Endodermal cell (in vitro differentiated cells): ENCODE results near the gene BUB1B. TPM values are rescaled to one million over a fixed set of nuclear protein-coding genes. Genes with fewer than 3 reads are reported as not detected.
"Not testable (repeated sequence)": the region's sequence is repeated elsewhere in the genome, so short reads cannot be mapped to it uniquely, and the experiment has no call there.

Experiments
- DNase-seq: peaks from one replicate; pipeline ENCODE4 v3.0.0-alpha.2; 2017
- H3K27ac ChIP-seq: 2 replicates; pipeline ENCODE4 v1.5.1; 2013; ENCODE audit warnings: mild to moderate bottlenecking, low read depth, low read length, moderate library complexity
- H3K27me3 ChIP-seq: 2 replicates; pipeline ENCODE4 v1.6.1; 2013; ENCODE audit warnings: mild to moderate bottlenecking, low read length, moderate library complexity; ENCODE audit not compliant: insufficient read depth, control insufficient read depth, poor library complexity, severe bottlenecking
- H3K36me3 ChIP-seq: 2 replicates; pipeline ENCODE4 v1.7.0; 2013; ENCODE audit warnings: mild to moderate bottlenecking, low read length, moderate library complexity; ENCODE audit not compliant: control insufficient read depth, insufficient read depth
- H3K4me1 ChIP-seq: one replicate; pipeline ENCODE4 v1.7.0; 2013; ENCODE audit warnings: low read length; ENCODE audit not compliant: control insufficient read depth, insufficient read depth
- H3K4me3 ChIP-seq: 2 replicates; pipeline ENCODE4 v1.5.1; 2013; ENCODE audit warnings: mild to moderate bottlenecking, low read length, moderate library complexity
- H3K9ac ChIP-seq: 2 replicates; pipeline ENCODE4 v1.6.1; 2013; ENCODE audit warnings: mild to moderate bottlenecking, low read length, moderate library complexity; ENCODE audit not compliant: poor library complexity, severe bottlenecking; ENCODE audit errors: extremely low read depth
- H3K9me3 ChIP-seq: 2 replicates; pipeline ENCODE4 v1.6.1; 2013; ENCODE audit warnings: mild to moderate bottlenecking, low read length, moderate library complexity; ENCODE audit not compliant: control insufficient read depth
- H3K27ac Mint-ChIP-seq: 2 replicates; pipeline ENCODE4 v1.8.0; 2020; ENCODE audit warnings: mixed read lengths
- H3K27me3 Mint-ChIP-seq: 2 replicates; pipeline ENCODE4 v1.8.0; 2021; ENCODE audit warnings: mild to moderate bottlenecking, mixed read lengths; ENCODE audit not compliant: insufficient read depth
- H3K36me3 Mint-ChIP-seq: 2 replicates; pipeline ENCODE4 v1.8.0; 2020; ENCODE audit warnings: low read depth, mixed read lengths
- H3K4me1 Mint-ChIP-seq: 2 replicates; pipeline ENCODE4 v1.8.0; 2020; ENCODE audit warnings: mixed read lengths
- H3K4me3 Mint-ChIP-seq: 2 replicates; pipeline ENCODE4 v1.8.0; 2020; ENCODE audit warnings: mild to moderate bottlenecking, moderate library complexity, mixed read lengths
- H3K9me3 Mint-ChIP-seq: 2 replicates; pipeline ENCODE4 v1.8.0; 2020; ENCODE audit warnings: mild to moderate bottlenecking, mixed read lengths
- WGBS, 2 experiments: methylation state at CpG; one replicate each; pipeline versions ENCODE4 v1.1.5 to v1.1.7; 2013; ENCODE audit warnings: missing lambda C conversion rate in 2 of 2, mixed read lengths in 1 of 2; ENCODE audit not compliant: insufficient coverage in 1 of 2, insufficient read length in 1 of 2; 5-methylcytosine and 5-hydroxymethylcytosine counted together
- total RNA-seq, 2 donors: library from RNA; stranded (reverse); fragmentation: NEBNext Ultra II Directional in 1 of 2; extraction: Animal tissue kit (Norgen Biotek cat#: 25700) in 1 of 2; gene quantifications; 2 replicates in 1 of 2; 3 replicates in 1 of 2; pipeline ENCODE4 v1.2.1, GENCODE V29; 2021
- TF ChIP-seq, protein P1 (sequence below): fragments of 200-600 bp; sonication (generic); conservative IDR thresholded peaks from 2 replicates; pipeline ENCODE4 v1.5.0; 2021; ENCODE audit warnings: antibody characterized with exemption, mild to moderate bottlenecking

Gene BUB1B
- total RNA-seq, 2 donors from 2014 or later: 58.6 to 108 TPM

DNA sequence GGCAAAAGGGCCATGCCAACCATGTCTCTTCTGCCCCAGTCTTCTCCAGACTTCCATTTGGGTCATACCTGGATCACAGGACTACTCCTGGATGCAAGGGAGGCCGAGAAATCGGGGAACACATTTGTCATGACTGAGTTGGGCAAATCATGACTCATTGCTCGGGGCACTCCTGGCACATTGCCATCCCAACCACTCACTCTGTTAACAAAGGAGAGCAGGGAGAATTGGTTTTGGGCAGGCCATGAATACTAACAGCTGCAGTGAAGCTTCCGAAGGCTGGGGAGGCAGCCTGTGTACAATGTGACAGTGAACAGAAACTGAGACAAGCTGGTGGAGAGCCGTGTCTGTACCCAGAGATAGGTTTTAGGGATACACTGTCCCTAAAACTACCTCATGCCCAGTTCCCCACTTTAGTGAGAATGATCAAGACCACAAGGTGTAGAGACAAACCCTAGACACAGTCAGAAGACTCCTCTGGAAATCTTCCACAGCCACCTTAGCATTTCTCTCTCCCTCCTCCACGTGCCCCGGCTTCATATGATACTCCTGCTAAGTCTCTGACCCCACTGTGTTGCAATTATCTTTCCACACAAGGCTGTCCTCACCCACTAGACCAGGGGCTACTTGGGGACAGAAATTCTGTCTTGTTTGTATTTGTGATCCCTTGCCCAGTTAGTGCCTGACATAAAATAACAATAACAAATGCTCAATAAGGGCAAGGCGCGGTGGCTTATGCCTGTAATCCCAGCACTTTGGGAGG is 10.5 kb upstream of the BUB1B start:
- Mint-ChIP-seq H3K36me3 (no peaks in the 10 kb centered on the region), H3K27me3 (no peaks in the 10 kb centered on the region), H3K27ac (no peak overlapping the region), H3K9me3 (no peaks in the 10 kb centered on the region), H3K4me1 (peaks cover 9% of the 10 kb centered on the region), H3K4me3 (no peak overlapping the region)
- TF ChIP-seq, protein P1, sequence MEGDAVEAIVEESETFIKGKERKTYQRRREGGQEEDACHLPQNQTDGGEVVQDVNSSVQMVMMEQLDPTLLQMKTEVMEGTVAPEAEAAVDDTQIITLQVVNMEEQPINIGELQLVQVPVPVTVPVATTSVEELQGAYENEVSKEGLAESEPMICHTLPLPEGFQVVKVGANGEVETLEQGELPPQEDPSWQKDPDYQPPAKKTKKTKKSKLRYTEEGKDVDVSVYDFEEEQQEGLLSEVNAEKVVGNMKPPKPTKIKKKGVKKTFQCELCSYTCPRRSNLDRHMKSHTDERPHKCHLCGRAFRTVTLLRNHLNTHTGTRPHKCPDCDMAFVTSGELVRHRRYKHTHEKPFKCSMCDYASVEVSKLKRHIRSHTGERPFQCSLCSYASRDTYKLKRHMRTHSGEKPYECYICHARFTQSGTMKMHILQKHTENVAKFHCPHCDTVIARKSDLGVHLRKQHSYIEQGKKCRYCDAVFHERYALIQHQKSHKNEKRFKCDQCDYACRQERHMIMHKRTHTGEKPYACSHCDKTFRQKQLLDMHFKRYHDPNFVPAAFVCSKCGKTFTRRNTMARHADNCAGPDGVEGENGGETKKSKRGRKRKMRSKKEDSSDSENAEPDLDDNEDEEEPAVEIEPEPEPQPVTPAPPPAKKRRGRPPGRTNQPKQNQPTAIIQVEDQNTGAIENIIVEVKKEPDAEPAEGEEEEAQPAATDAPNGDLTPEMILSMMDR: no peak
- Histone ChIP-seq H3K27me3 (no peaks in the 10 kb centered on the region), H3K9me3 (no peaks in the 10 kb centered on the region), H3K4me1 (no peaks in the 10 kb centered on the region), H3K9ac (no peak overlapping the region), H3K36me3 (no peaks in the 10 kb centered on the region), H3K4me3 (no peak overlapping the region), H3K27ac (no peak overlapping the region)
- peak; percentile 26 for DNase-seq
- 83 to 90% methylated on average over 4 to 9 of the region's 9 CpGs for WGBS, 2 experiments

DNA sequence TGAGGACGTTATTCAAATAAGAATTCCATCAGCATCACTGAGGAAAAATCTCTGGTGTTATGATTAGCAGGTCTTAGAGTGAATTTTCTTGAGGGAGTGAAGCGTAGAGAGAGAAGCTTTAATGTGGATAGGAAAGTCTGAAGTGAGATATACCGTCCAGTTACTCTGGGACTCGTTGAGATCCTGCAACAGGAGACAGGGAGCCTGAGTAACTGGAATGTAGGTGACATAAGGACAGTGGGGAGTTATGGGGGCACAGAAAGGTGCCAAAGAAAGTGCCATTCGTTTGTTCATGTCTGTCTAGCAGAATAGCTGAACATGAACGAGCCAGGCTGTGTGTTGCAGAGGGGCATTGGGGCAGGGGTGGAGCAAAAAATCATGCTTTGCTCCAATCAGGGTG is 9.4 kb upstream of the BUB1B start:
- no peaks in the 10 kb centered on the region for H3K27me3 Mint-ChIP-seq
- no peak overlapping the region for H3K9ac ChIP-seq
- no peak overlapping the region for H3K4me3 ChIP-seq
- H3K27ac Mint-ChIP-seq: no peak overlapping the region
- no peaks in the 10 kb centered on the region for H3K4me1 ChIP-seq
- no peaks in the 10 kb centered on the region for H3K36me3 Mint-ChIP-seq
- TF ChIP-seq, protein P1: no peak
- no peaks in the 10 kb centered on the region for H3K36me3 ChIP-seq
- WGBS, 2 experiments: 83 to 93% methylated on average over 4 to 6 of the region's 6 CpGs
- no peak overlapping the region for H3K4me3 Mint-ChIP-seq
- H3K9me3 ChIP-seq: no peaks in the 10 kb centered on the region
- no peak overlapping the region for H3K27ac ChIP-seq
- peak; percentile 37 for DNase-seq
- H3K9me3 Mint-ChIP-seq: no peaks in the 10 kb centered on the region
- H3K4me1 Mint-ChIP-seq: peaks cover 17% of the 10 kb centered on the region
- H3K27me3 ChIP-seq: no peaks in the 10 kb centered on the region

DNA sequence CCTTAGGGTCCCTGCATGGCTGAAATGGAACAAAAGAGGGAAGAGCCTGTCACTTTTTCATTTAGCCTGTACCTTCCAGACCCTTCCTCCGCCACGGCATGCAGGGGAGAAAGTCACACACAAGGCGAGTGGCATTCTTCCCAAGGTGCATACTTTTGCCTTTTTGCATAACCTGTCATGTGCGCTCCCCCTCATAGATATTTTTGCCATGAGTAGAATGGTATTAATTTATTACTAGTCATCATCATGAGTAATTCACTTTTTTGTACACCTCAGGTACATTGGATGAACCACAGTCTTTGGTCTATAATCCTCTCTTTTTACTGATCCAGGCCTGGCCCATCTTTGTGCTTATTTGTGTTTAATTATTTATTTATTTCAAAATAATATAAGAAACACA is 8.9 kb upstream of the BUB1B start:
- Histone ChIP-seq H3K36me3 (no peaks in the 10 kb centered on the region), H3K9ac (no peak overlapping the region), H3K27me3 (no peaks in the 10 kb centered on the region), H3K9me3 (no peaks in the 10 kb centered on the region), H3K4me3 (no peak overlapping the region), H3K4me1 (no peaks in the 10 kb centered on the region), H3K27ac (no peak overlapping the region)
- no peaks in the 10 kb centered on the region for H3K27me3 Mint-ChIP-seq
- no peak for DNase-seq
- no peak overlapping the region for H3K27ac Mint-ChIP-seq
- TF ChIP-seq, protein P1: no peak
- H3K36me3 Mint-ChIP-seq: no peaks in the 10 kb centered on the region
- no peak overlapping the region for H3K4me3 Mint-ChIP-seq
- H3K9me3 Mint-ChIP-seq: no peaks in the 10 kb centered on the region
- 90 to 96% methylated on average over 2 of the region's 4 CpGs for WGBS, 2 experiments
- peaks cover 20% of the 10 kb centered on the region for H3K4me1 Mint-ChIP-seq

DNA sequence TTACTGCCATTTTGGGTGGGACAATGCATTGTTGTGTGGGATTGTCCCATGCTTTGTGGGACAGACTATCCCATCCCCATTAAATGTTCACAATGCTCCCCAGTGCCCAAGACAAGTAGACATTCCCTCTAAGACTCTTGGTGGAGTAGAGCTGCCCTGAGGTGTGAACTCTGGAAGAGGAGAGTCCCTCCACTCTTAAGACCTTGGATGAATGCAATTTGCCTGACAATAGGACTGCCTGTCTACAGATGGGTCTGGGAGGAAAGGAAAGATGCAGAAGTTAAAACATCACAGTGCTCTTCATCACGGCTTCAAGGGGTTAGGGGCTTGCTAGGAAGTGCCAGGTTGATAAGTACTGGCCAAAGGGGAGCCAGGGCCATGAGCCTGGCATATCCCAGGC is 6.0 kb upstream of the BUB1B start:
- DNase-seq: peak; percentile 60
- not testable (repeated sequence) for H3K27me3 Mint-ChIP-seq, H3K9ac ChIP-seq, H3K9me3 Mint-ChIP-seq, H3K4me1 ChIP-seq, H3K27ac ChIP-seq, H3K9me3 ChIP-seq, H3K4me3 ChIP-seq, H3K4me3 Mint-ChIP-seq, H3K27me3 ChIP-seq, H3K36me3 ChIP-seq, H3K36me3 Mint-ChIP-seq
- Mint-ChIP-seq H3K27ac (peak overlapping the region; percentile 68), H3K4me1 (peaks cover 20% of the 10 kb centered on the region)
- WGBS, 2 experiments: no CpG with 5 or more reads among the region's 1 CpG
